Stimulated activated CD8-positive, alpha-beta memory T cell treated with anti-CD3 and anti-CD28 coated beads, Interleukin-15, amount 100 ng/mL, for 48 hours (primary cell): ENCODE data around the gene ATP5PD.
A peak's percentile ranks its signal among the peaks of the same experiment; 100 is the strongest.
"Not testable (repeated sequence)": the region's sequence is repeated elsewhere in the genome, so short reads cannot be mapped to it uniquely, and the experiment has no call there.

ENCODE experiments used
- DNase-seq, 2 donors: peaks; one replicate each; pipeline ENCODE4 v3.0.0-alpha.2; 2020; ENCODE audit warnings: low read depth in 2 of 2

ATP5PD gene

DNA sequence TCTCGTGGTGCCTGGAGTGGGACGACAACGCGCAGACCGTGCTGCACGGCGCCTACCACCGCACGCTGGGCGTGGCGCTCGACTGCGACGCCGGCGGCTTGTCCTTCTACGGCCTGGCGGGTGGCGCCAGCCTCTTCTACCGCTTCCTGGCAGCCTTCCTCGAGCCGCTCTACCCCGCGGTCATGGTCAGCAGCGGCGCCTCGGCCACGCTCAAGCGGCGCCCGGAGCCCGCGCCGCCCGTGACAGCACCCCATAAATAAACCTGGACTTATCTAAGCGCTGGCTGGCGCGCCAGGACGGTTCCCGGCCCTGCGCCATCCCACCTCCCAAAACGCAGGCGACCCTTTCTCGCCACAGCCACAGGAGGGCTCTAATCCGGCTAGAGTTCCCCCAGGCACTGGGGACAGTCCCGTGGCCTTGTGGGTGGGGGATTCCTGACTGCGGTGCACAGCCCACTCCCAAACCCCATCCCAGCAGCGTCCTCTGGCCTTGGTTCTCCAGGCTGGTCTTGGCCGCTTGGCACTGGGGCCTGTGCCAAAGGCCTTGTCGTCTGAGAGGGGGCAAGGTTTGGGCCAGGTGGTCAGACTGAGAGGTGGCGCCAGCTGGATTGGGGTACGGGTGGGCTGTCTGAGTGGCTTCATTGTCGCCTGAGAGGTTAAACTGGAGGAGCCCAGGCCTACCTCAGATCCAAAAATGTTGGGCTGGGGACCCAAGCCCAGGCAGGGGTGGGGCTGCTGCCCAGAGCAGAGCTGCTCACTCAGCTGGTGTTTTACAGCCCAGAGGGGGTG lies 30.9 kb upstream of the ATP5PD start:
- DNase-seq, result peak in 1 of 2 donors; percentile 47

DNA sequence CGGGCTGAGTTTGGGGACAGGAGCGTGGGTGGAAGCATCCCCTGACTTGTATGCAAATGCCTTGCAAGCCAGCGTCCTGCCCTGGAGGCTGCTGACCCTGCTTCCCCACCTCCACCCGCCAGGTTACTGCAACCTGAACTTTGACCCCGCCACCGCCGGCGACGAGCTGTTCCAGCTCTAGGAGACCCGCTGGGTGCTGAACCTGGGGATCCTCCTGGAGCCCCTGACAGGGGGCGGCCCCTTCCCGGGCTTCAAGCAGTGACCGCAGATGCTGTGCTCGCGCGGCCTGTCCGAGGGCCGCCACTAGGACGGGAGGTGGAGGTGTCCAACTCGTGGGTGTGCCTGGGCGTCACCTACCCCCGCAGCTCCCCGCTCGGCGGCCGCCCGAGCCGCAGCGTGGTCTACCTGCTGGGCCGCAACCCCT lies 30.3 kb upstream of the ATP5PD start:
- DNase-seq, result no peak

- DNase-seq, result no peak
Observed at GRCh38 chr17:75075597-75076336, 29.0 kb upstream of the ATP5PD start.

DNA sequence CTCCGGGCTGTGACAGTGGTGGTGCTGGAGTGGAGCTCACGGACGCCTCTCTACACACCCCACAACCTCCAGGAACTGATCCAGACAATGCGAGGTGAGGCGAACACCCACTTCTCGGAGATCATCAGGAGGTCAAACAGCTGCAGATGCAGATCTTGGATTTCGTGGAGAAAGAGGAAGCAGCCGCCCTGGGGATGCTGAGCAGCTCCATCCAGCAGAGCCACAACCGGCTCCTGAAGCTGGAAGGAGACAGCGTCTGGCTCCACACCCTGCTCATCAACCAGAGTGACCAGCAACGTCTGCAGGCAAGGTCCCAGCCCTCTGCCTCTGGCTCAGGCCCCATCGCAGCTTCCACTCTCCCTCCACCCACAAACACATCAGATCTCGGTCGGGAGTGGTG lies 27.8 kb upstream of the ATP5PD start:
- no peak for DNase-seq

GRCh38 chr17:75073618-75074047 lies 26.9 kb upstream of the ATP5PD start:
- DNase-seq, result no peak

GRCh38 chr17:75072909-75073308 lies 26.1 kb upstream of the ATP5PD start:
- DNase-seq, result not testable (repeated sequence)

DNA sequence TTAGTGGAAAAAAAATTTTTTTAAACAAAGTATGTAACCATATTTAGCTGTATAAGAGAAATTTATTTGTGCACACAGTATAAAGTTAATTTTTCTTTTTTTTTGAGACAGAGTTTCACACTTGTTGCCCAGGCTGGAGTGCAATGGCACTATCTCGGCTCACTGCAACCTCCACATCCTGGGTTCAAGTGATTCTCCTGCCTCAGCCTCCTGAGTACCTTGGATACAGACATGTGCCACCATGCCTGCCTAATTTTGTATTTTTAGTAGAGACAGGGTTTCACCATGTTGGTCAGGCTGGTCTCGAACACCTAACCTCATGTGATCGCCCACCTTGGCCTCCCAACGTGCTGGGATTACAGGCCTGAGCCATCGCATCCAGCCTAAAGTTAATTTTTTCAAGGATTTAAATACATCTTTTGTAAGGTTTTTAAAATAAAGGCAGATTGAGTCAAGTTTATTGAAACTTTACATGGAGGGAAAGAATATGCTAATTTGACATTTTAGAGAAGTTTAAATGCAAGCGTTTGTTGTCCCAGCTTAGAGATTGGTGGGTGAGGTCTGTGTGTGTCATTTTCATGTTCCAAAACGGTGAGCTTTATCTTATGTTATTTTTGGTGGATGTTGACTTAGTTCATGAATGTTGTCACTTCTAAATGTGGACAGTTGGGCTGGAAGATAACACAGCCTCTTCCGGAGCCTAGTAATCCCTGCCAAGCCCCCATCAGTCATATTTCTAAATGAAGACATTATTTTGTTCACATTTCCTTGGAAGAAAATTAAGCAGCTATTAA lies 24.9 kb upstream of the ATP5PD start:
- DNase-seq, result not testable (repeated sequence)

- DNase-seq, result no peak
Observed at GRCh38 chr17:75069783-75070182, 23.0 kb upstream of the ATP5PD start.

GRCh38 chr17:75068750-75069149 lies 22.0 kb upstream of the ATP5PD start:
- no peak for DNase-seq

DNA sequence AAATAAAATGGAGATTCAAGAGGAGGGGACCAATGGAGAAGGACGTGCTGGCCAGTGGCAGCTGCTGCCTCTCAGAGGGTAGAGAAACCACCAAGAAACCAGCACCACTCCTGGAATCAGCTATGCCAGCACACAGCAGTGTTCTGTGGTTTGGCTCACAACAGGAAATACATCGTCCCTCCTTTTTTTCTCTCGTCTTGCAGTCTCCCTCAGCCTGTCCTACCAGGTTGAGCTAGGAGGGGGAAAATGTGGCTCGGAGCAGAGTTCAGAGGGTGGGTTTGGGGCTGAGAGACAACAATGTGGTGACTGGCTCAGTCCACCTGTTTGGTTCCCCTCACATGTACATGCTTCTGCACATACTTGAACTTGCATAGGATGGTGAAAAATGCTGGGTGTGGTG lies 21.1 kb upstream of the ATP5PD start:
- DNase-seq, result no peak

DNA sequence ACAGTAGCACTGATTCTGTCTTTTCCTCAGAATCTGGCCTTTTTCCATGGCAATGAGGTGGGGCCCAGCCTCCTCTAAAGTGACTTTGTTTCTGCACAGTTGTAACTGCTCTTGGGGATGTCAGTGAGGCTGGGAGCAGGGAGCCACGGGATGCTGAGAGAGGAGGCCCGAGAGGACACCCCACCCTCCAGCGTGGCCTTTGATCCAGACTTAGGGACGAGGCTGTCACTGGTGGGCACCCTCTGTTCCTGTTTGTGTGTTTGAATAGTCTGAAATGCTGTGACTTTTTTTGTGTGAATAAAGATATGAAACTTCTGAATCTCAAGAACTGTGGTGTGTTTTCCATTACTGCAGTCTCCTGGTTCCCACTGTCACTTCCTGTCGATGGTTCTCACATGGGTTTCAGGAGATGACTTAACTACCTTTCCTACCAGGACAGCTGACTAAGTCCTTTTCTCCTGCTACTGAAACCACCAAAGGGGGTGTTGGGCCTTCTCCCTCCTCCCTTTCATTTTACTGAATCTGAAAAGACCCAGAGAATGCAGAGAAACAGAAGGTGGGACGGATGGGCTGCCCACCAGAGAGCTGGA lies 18.9 kb upstream of the ATP5PD start:
- no peak for DNase-seq

- DNase-seq, result no peak
Observed at GRCh38 chr17:75064867-75065561, 18.2 kb upstream of the ATP5PD start.

- no peak for DNase-seq
Observed at GRCh38 chr17:75064460-75064859, 17.7 kb upstream of the ATP5PD start.

GRCh38 chr17:75064040-75064439 lies 17.3 kb upstream of the ATP5PD start:
- no peak for DNase-seq

GRCh38 chr17:75063626-75064025 lies 16.9 kb upstream of the ATP5PD start:
- DNase-seq, result no peak

DNA sequence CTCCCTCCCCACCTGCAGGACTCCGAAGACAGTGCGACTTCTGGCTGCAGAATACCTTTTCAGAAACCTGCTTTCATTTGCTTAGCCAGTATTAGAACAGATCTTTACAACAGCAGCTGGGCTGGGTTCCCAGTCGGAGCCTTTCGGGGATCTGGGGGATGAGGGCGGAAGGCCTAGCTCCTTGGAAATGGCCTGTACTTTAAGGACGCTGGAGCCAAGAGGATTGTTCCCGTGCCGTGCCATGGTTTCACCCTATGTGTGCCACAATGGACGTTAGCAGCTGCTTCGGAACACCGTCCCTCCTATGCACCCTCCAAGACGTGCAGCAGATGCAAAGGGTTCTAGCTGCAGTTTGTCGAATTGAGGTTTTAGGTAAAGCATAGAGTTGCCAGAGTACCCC lies 16.4 kb upstream of the ATP5PD start:
- no peak for DNase-seq

DNA sequence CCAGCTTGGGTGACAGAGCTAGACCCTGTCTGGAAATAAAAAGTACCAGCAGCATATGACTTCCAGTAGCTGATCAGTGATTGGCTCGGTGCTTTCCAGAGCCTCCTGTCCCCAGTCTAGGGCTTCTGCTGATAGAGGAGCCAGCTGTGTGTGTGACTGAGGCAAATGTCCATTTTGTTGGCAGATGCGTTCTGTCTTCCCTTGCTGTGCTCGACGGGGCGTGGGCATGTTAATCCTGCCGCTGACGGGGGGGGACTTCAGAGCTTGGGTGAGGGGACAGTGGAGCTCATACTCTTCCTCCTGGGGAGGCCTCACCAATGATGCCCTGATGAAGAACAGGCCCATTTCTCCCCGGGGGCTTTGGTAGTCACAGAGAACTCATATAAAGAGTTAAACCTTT lies 14.8 kb upstream of the ATP5PD start:
- DNase-seq, result no peak

GRCh38 chr17:75061055-75061438 lies 14.3 kb upstream of the ATP5PD start:
- DNase-seq, result no peak

GRCh38 chr17:75060434-75061054 lies 13.8 kb upstream of the ATP5PD start:
- no peak for DNase-seq

GRCh38 chr17:75059369-75060345 lies 12.9 kb upstream of the ATP5PD start:
- DNase-seq, result no peak
